Nephron (organoid): ENCODE results near the gene PBX1.

Experiments used
- H3K27ac Mint-ChIP-seq, 3 experiments: 2 replicates each; pipeline ENCODE4 v1.8.0; 2020; ENCODE audit warnings: mixed read lengths in 3 of 3, mild to moderate bottlenecking in 2 of 3, moderate library complexity in 1 of 3
- H3K27me3 Mint-ChIP-seq: 2 replicates; pipeline ENCODE4 v1.8.0; 2021; ENCODE audit warnings: low read depth, mild to moderate bottlenecking, moderate library complexity, mixed read lengths
- H3K36me3 Mint-ChIP-seq: 2 replicates; pipeline ENCODE4 v1.8.0; 2020; ENCODE audit warnings: low read depth, mixed read lengths
- H3K4me1 Mint-ChIP-seq: 2 replicates; pipeline ENCODE4 v1.8.0; 2020; ENCODE audit warnings: mixed read lengths
- H3K4me3 Mint-ChIP-seq, 3 experiments: 2 replicates each; pipeline ENCODE4 v1.8.0; 2020; ENCODE audit warnings: mild to moderate bottlenecking in 3 of 3, mixed read lengths in 3 of 3, moderate library complexity in 2 of 3
- H3K9me3 Mint-ChIP-seq: 2 replicates; pipeline ENCODE4 v1.8.0; 2020; ENCODE audit warnings: mixed read lengths
- CTCF ChIP-seq, 3 experiments: fragments of 200-600 bp; sonication (generic); IDR thresholded peaks; one replicate each; pipeline ENCODE4 v1.5.0; 2021; ENCODE audit warnings: antibody characterized with exemption in 3 of 3; ENCODE audit not compliant: unreplicated experiment in 3 of 3

The PBX1 gene

GRCh38 chr1:164773102-164773501 lies 214.1 kb downstream of the PBX1 start:
- Mint-ChIP-seq H3K9me3 (no peaks in the 10 kb centered on the region), H3K27ac (peak overlapping the region; percentile 93 to 98 (median 96)), H3K4me3 (no peak overlapping the region)

GRCh38 chr1:164774413-164774812 lies 215.4 kb downstream of the PBX1 start:
- Mint-ChIP-seq H3K27ac (peak overlapping the region; percentile 93 to 96 (median 94)), H3K4me3 (peak overlapping the region in 1 of 3 experiments; percentile 56), H3K4me1 (peaks cover 79% of the 10 kb centered on the region), H3K9me3 (no peaks in the 10 kb centered on the region), H3K36me3 (peaks cover 8% of the 10 kb centered on the region), H3K27me3 (no peaks in the 10 kb centered on the region)
- TF ChIP-seq CTCF (IDR thresholded peaks at IDR 0.05; ENCODE audit: unreplicated experiment in 3 of 3) = no peak

More at GRCh38 chr1:164773102-164773501, 214.1 kb downstream of the PBX1 start:
- Mint-ChIP-seq H3K27me3 (no peaks in the 10 kb centered on the region), H3K4me1 (peaks cover 82% of the 10 kb centered on the region), H3K36me3 (peaks cover 17% of the 10 kb centered on the region)
- no peak for TF ChIP-seq CTCF (IDR thresholded peaks at IDR 0.05; ENCODE audit: unreplicated experiment in 3 of 3)

- H3K27ac Mint-ChIP-seq = peak overlapping the region; percentile 93 to 96 (median 94)
Observed at GRCh38 chr1:164774819-164775654, 216.1 kb downstream of the PBX1 start.

GRCh38 chr1:164777518-164777917 lies 218.5 kb downstream of the PBX1 start:
- Mint-ChIP-seq H3K4me3 (no peak overlapping the region), H3K36me3 (peaks cover 12% of the 10 kb centered on the region)

More at GRCh38 chr1:164774819-164775654, 216.1 kb downstream of the PBX1 start:
- Mint-ChIP-seq H3K27me3 (no peaks in the 10 kb centered on the region), H3K9me3 (no peaks in the 10 kb centered on the region), H3K4me3 (peak overlapping the region in 2 of 3 experiments; percentile 3 to 56), H3K36me3 (peaks cover 6% of the 10 kb centered on the region), H3K4me1 (peaks cover 81% of the 10 kb centered on the region)
- no peak for TF ChIP-seq CTCF (IDR thresholded peaks at IDR 0.05; ENCODE audit: unreplicated experiment in 3 of 3)

GRCh38 chr1:164779376-164779775 lies 220.4 kb downstream of the PBX1 start:
- Mint-ChIP-seq H3K4me1 (peaks cover 74% of the 10 kb centered on the region), H3K27me3 (no peaks in the 10 kb centered on the region), H3K36me3 (peaks cover 20% of the 10 kb centered on the region), H3K4me3 (no peak overlapping the region), H3K27ac (peak overlapping the region in 1 of 3 experiments; percentile 59), H3K9me3 (no peaks in the 10 kb centered on the region)
- no peak for TF ChIP-seq CTCF (IDR thresholded peaks at IDR 0.05; ENCODE audit: unreplicated experiment in 3 of 3)

More at GRCh38 chr1:164777518-164777917, 218.5 kb downstream of the PBX1 start:
- peak overlapping the region; percentile 69 to 96 (median 93) for H3K27ac Mint-ChIP-seq
- H3K4me1 Mint-ChIP-seq = peaks cover 80% of the 10 kb centered on the region
- no peaks in the 10 kb centered on the region for H3K27me3 Mint-ChIP-seq
- no peak for TF ChIP-seq CTCF (IDR thresholded peaks at IDR 0.05; ENCODE audit: unreplicated experiment in 3 of 3)
- no peaks in the 10 kb centered on the region for H3K9me3 Mint-ChIP-seq
